ENCODE results near the gene LATS2. TPM values are rescaled to one million over a fixed set of nuclear protein-coding genes. Genes with fewer than 3 reads are reported as not detected.

Gene LATS2
- total RNA-seq, 2 experiments from 2014 or later = 1.6 TPM

DNA sequence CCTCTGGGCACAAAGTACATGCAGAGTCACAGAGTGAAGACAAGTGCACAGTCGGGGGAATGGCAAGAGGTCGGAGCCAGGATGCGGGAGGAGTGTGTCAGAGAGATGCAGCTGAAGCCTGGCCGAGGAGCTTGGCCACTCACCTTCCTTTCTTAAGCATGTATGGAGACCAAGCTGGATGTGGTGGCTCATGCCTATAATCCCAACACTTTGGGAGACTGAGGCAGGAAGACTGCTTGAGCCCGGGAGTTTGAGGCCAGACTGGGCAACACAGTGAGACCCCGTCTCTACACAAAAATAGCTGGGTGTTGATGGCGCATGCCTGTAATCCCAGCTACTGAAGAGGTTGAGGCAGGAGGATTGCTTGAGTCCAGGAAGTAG lies 67.0 kb downstream of the LATS2 start:
- H3K36me3 Mint-ChIP-seq (ENCODE audit: low read depth) = no peaks in the 10 kb centered on the region
- ATAC-seq (no peak), DNase-seq (no peak)
- H3K27me3 Mint-ChIP-seq = peaks cover 2% of the 10 kb centered on the region
- ChIA-PET CTCF (interaction anchor here (0.5 to 0.7 kb wide), 2 partner anchors 9 to 14 kb away, joined by 3 to 4 read pairs; no protein-coding TSS in a partner anchor), POLR2A (no interaction called here)
- H3K4me3 Mint-ChIP-seq = no peak overlapping the region
- no peaks in the 10 kb centered on the region for H3K9me3 Mint-ChIP-seq (ENCODE audit: low read depth)
- intact Hi-C loops (cut with DNase I, micrococcal nuclease) = no loop called here
- H3K27ac Mint-ChIP-seq = no peak overlapping the region
- H3K4me1 Mint-ChIP-seq = no peaks in the 10 kb centered on the region

DNA sequence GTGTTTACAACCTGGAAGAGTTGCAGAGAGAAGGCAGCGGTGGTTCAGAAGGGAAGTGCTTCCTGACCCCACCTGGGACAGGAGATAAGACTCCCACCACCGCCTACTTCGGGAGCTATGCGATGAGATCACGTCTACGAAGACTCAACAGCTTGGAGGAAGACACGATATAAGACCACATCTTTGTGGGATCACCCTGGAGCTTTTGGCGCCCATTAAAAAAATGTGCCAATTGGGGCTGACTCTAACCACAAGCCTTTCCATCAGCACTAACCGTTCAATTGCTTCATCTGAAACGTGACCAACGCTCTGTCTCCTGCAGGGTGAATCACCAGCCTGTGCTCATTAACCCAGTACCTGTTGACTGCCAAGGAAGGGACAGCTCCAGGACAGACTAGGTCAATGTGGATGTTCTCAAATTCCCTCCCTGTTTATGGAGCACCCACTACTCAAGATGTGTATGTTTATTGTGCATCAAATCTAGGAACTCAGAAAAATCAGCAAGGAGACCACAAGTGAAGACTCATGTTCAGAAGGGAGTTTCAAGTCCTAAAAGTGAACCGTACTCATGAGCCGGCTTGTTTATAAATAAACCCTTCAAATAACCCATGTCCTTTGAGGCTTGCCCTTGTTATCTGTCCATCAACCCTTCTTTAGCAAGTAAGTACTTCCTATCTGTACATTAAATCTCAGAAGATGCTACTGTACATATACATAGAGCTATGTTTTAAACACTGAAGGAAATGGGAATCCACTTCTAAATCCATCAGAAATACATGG lies 67.5 kb downstream of the LATS2 start:
- DNase-seq (peak; percentile 12), ATAC-seq (peak; percentile 47)
- Mint-ChIP-seq H3K9me3 (ENCODE audit: low read depth) (no peaks in the 10 kb centered on the region), H3K36me3 (ENCODE audit: low read depth) (no peaks in the 10 kb centered on the region), H3K27ac (peak overlapping the region; percentile 30), H3K27me3 (peaks cover 2% of the 10 kb centered on the region), H3K4me1 (no peaks in the 10 kb centered on the region), H3K4me3 (no peak overlapping the region)
- CTCF ChIA-PET = interaction anchor here (0.7 kb wide), 1 partner anchor 9 kb away, joined by 4 read pairs; no protein-coding TSS in a partner anchor
- POLR2A ChIA-PET = interaction anchor here (0.5 kb wide), 1 partner anchor 577 kb away, joined by 3 read pairs; no protein-coding TSS in a partner anchor
- intact Hi-C loops (cut with DNase I, micrococcal nuclease) = no loop called here

DNA sequence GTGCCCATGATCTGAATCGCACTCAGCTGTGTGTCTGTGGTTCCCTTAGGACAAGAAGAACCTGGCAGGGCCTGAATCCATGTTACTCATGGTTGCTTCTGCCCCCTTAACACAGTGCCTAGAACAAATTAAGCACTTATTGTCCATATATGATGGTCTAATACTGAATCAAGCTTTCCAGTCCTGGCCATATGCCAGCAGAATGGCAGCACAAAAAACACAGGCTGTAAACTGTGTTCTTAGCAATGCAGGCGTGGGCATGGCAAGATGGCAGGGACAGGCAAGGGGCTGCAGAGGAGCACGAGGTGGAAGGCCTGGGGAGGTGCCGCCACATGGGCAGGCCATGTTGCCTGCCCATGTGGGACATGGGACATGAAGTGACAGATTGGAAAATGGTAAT lies 68.2 kb downstream of the LATS2 start:
- Mint-ChIP-seq H3K27ac (no peak overlapping the region), H3K4me1 (no peaks in the 10 kb centered on the region), H3K4me3 (no peak overlapping the region), H3K9me3 (ENCODE audit: low read depth) (no peaks in the 10 kb centered on the region), H3K27me3 (peaks cover 2% of the 10 kb centered on the region), H3K36me3 (ENCODE audit: low read depth) (no peaks in the 10 kb centered on the region)
- DNase-seq = no peak
- POLR2A ChIA-PET = no interaction called here
- intact Hi-C loops (cut with DNase I, micrococcal nuclease) = no loop called here
- CTCF ChIA-PET = no interaction called here
- ATAC-seq = no peak

DNA sequence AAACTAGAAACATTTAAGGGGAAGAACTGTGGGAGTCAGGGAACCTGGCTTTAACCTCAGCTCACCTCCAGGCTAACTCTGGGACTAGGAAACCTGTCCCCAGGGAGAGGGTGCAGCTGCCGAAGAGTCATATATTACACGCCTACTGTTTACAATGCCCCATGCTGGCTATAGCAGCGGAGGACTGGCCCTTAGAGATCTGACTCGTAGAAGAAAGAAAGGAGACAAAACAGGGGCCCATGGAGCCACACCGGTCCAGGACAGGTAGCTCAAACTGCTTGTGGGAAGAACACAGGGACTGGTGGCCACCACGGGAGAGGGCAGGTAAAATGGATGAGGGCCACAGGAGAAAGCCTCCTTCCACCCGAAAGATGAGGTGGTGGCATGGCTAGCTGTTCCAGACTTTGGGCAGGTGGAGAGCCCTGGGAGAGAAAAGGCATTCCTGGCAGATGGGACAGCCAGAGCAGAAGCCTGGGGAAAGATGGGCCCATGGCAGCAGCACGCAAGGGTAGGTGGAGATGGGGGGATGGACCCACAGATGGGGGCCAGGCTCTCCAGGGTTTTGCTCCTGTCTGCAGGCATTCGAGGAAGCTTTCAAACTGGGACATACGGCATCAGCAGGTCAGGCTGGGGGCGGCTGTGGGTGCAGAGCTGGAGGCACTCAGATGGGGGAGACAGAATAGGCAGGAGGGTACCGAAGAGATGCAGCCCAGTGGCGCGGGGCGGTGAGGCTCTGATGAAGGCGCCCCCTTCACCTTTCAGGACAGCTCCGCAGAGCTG lies 69.5 kb downstream of the LATS2 start:
- Mint-ChIP-seq H3K27ac (no peak overlapping the region), H3K27me3 (peaks cover 2% of the 10 kb centered on the region), H3K36me3 (ENCODE audit: low read depth) (no peaks in the 10 kb centered on the region), H3K4me1 (no peaks in the 10 kb centered on the region), H3K4me3 (no peak overlapping the region), H3K9me3 (ENCODE audit: low read depth) (no peaks in the 10 kb centered on the region)
- CTCF ChIA-PET = interaction anchor here (0.7 kb wide), 1 partner anchor 483 kb away, joined by 4 read pairs; no protein-coding TSS in a partner anchor
- ATAC-seq (no peak), DNase-seq (no peak)
- intact Hi-C loops (cut with DNase I, micrococcal nuclease) = no loop called here
- POLR2A ChIA-PET = no interaction called here

DNA sequence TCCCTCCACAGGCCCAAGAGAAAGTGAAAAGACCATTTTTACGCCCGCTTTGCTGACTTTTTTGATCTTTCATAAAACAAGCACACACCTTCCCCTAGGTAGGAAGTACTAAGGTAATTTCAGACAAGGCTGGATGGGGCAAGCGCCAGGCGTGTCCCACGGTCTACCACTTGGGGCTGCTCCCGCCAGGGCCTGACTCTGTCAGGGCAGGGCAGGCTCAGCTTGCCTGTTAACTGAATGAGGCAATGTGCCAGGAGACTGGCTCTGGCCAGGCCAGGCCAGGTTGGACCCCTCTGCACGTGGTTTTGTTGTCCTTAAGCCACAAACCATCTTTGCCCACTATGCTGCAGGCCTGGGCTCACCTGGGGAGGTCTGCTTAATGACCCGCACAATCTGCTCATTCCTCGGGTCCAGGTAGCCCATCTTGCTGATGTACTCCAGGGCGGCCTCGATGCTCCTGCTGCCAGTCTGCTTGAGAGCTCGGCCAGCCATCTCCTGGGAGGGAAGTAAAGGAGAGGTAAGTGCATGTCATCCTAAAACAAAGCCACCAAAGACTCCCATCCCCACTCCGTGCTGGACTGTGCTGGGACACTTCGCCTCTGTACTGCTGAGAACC lies 70.4 kb downstream of the LATS2 start:
- ChIA-PET CTCF (interaction anchor here (0.7 kb wide), 1 partner anchor 484 kb away, joined by 4 read pairs; no protein-coding TSS in a partner anchor), POLR2A (no interaction called here)
- Mint-ChIP-seq H3K4me1 (no peaks in the 10 kb centered on the region), H3K27ac (no peak overlapping the region), H3K9me3 (ENCODE audit: low read depth) (no peaks in the 10 kb centered on the region), H3K36me3 (ENCODE audit: low read depth) (no peaks in the 10 kb centered on the region), H3K27me3 (peaks cover 2% of the 10 kb centered on the region), H3K4me3 (no peak overlapping the region)
- DNase-seq (no peak), ATAC-seq (no peak)
- intact Hi-C loops (cut with DNase I, micrococcal nuclease) = no loop called here

DNA sequence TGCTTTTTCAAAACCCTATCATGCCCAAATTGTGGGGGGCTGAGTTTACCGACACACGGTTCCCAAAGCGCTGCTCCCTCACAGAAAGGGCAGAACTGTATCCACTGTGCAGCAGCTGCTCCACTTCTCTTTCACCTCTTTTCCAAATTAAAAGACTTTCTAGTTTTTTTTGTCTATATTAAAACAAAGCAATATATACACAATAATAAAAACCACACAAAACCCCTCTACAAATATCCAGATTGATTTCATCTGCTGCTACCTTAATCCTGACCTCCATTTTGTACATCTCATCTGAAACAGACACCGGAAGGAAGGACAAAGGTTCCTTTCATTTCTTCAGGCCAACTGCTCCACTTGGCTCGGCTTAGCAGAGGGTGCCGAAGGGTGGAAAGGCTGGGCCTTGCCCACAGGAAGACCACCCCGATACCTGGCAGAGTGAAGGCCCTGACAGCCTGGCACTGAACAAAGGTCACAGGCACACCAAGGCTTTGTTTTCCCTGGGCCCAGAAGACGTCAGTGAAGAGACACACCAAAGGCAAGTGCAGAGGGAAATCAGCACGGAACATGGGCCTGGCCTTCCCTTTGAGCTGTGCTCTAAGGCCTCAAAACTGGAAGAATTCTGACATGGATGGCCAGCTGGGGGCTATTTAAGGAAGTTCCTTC lies 71.6 kb downstream of the LATS2 start:
- ATAC-seq (no peak), DNase-seq (no peak)
- intact Hi-C loops (cut with DNase I, micrococcal nuclease) = no loop called here
- H3K4me3 Mint-ChIP-seq = no peak overlapping the region
- no peak overlapping the region for H3K27ac Mint-ChIP-seq
- H3K9me3 Mint-ChIP-seq (ENCODE audit: low read depth) = no peaks in the 10 kb centered on the region
- H3K4me1 Mint-ChIP-seq = no peaks in the 10 kb centered on the region
- H3K36me3 Mint-ChIP-seq (ENCODE audit: low read depth) = no peaks in the 10 kb centered on the region
- ChIA-PET POLR2A (no interaction called here), CTCF (no interaction called here)
- peaks cover 2% of the 10 kb centered on the region for H3K27me3 Mint-ChIP-seq

DNA sequence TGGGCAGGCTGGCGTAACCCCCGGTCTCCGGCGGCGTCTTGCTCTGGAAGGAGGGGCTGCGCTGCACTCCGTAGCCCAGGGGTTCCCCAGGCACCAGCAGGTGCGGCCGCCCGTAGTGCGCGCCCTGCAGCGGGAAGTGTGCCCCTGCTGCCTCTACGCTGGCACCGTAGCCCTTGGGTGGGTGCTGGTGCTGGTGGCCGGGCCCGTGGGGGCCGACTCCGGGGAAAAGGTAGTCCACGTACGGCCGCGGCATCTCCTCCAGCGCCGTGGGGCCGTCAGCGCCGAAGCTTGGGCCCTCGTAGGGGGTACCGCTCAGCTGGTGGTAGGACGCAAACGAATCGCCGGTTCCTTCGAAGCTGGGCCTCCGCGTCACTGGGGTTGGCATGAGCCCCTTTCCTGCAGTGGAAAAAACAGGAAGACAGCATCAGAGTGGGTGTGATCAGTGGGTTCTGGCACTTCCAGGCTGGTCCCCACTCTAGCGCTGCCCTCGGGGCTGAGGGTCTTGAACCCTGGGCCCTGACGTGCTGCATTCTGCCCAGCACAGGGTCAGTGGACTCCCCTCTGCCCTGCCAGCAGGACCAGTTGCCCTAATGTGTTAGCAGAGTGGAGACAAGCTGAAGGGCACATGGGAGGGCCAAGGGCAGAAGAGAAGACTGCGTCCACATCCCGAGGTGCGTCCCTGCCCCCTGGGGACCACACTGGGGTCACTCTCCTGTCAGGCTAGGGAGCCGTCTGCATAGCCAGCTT lies 72.3 kb downstream of the LATS2 start:
- POLR2A ChIA-PET = no interaction called here
- DNase-seq = no peak
- H3K4me3 Mint-ChIP-seq = no peak overlapping the region
- H3K27ac Mint-ChIP-seq = no peak overlapping the region
- no peaks in the 10 kb centered on the region for H3K4me1 Mint-ChIP-seq
- CTCF ChIA-PET = no interaction called here
- H3K36me3 Mint-ChIP-seq (ENCODE audit: low read depth) = no peaks in the 10 kb centered on the region
- H3K27me3 Mint-ChIP-seq = no peaks in the 10 kb centered on the region
- ATAC-seq = no peak
- intact Hi-C loops (cut with DNase I, micrococcal nuclease) = no loop called here
- no peaks in the 10 kb centered on the region for H3K9me3 Mint-ChIP-seq (ENCODE audit: low read depth)

DNA sequence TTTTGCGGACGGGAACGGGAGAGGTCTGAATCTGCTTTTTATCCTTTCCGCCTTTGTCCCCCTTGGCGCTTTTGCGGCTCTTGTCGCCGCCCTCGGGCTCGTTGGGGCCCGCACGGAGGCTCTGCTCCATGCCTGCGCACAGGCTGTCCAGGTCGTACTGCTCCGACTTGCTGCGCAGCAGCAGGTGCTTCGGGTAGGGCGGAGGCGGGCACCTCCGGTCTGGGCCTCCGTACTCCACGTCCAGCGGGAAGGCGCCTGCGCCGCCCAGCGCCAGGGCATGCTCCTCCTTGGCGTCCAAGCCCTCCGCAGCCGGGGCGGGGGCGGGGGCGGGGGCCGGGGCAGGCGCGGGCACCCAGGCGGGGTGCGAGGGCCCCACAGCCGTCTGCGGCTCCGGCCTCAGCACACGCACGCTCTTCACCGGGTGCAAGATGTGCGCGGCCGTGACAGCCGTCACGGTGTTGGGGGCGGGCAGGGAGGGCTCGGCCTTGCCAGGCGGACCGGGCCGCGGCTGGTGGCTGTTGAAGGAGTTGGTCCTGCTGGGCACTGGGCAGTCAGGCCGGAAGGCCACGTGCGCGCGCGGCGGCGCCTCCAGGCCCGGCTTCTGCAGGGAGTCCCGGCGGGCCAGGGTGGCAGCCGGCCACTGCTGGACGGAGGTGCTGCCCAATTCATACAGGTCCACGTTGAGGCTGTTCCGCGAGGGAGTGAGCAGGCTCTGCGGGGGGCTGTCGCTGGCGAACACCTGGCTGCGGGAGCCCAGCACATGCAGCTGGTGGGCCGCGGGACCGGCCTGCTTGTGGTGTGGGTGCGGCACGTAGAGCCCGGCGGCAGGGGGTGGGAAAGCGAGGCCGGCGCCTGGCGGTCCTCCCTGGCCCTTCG lies 73.1 kb downstream of the LATS2 start:
- Mint-ChIP-seq H3K4me1 (no peaks in the 10 kb centered on the region), H3K4me3 (no peak overlapping the region), H3K27ac (no peak overlapping the region), H3K36me3 (ENCODE audit: low read depth) (no peaks in the 10 kb centered on the region), H3K9me3 (ENCODE audit: low read depth) (no peaks in the 10 kb centered on the region), H3K27me3 (no peaks in the 10 kb centered on the region)
- POLR2A ChIA-PET = no interaction called here
- DNase-seq (no peak), ATAC-seq (no peak)
- intact Hi-C loops (cut with DNase I, micrococcal nuclease) = no loop called here
- CTCF ChIA-PET = no interaction called here

DNA sequence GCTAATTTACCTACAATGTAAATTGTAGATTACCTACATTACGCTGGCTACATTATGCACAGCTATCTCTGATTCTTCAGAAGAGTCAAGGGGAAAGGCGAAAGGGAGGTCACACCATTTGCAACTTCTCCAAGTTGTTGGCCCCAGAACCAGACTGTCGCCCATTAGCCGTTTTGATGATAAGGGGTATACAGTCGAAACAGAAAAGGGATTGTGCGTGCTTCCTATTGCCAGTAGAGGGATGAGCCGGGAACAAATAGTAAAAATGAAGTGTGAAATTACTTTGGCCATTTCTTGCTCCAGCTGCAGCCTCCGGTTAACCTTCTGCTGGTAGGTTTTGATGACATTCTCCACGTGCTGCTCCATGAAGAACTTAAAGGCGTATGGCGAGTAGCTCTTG lies 73.8 kb downstream of the LATS2 start:
- Mint-ChIP-seq H3K36me3 (ENCODE audit: low read depth) (no peaks in the 10 kb centered on the region), H3K9me3 (ENCODE audit: low read depth) (no peaks in the 10 kb centered on the region), H3K27ac (no peak overlapping the region), H3K4me3 (no peak overlapping the region), H3K27me3 (no peaks in the 10 kb centered on the region), H3K4me1 (no peaks in the 10 kb centered on the region)
- intact Hi-C loops (cut with DNase I, micrococcal nuclease) = no loop called here
- ATAC-seq (no peak), DNase-seq (no peak)
- ChIA-PET CTCF (no interaction called here), POLR2A (no interaction called here)

DNA sequence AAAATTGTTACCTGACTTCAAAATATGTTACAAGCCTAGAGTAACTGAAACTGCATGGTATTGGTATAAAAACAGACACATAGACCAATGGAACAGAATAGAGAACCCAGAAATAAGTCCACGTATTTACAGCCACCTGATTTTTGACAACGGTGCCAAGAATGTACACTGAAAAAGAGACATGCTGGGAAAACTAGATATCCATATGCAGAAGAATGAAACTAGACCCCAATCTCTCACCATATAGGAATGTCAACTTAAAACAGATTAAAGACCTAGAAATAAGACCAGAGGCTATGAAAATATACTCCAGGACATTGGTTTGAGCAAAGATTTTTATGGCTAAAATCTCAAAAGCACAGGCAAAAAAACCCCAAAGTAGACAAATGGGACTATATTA lies 76.5 kb downstream of the LATS2 start:
- CTCF ChIA-PET = interaction anchor here (0.6 kb wide), 1 partner anchor 94 kb away, joined by 3 read pairs; no protein-coding TSS in a partner anchor
- Mint-ChIP-seq H3K27ac (no peak overlapping the region), H3K27me3 (no peaks in the 10 kb centered on the region), H3K9me3 (ENCODE audit: low read depth) (no peaks in the 10 kb centered on the region), H3K4me3 (no peak overlapping the region), H3K4me1 (no peaks in the 10 kb centered on the region), H3K36me3 (ENCODE audit: low read depth) (no peaks in the 10 kb centered on the region)
- no peak for DNase-seq
- no peak for ATAC-seq
- POLR2A ChIA-PET = no interaction called here
- intact Hi-C loops (cut with DNase I, micrococcal nuclease) = no loop called here

All from activated CD4-positive, alpha-beta T cell treated with anti-CD3 and anti-CD28 coated beads for 36 hours (primary cell).